ENCODE measurements around the gene FBN3. TPM values are rescaled to one million over a fixed set of nuclear protein-coding genes. Genes with fewer than 3 reads are reported as not detected.

Gene FBN3
- total RNA-seq, 4 donors from 2014 or later = 0.05 to 0.17 TPM; not detected in 2

DNA sequence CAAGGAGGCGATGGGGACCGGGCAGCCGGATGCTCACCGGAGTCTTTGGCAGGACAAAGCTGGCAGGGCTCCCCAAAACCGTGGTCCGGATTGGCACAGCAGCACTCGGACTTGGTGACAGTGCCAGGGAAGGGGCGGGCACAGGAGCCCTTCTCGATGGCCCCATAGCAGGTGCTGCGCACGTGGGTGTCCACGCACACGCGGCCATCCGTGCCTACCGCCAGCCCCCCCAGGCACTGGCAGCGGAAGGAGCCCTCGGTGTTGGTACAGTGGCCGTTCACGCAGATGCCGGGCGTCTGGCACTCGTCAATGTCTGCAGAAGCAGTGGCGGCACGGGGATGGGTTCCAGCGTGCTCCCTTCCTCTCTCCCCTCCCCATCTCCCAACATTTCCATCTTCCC lies 17.9 kb downstream of the FBN3 start:
- WGBS = 44% methylated on average over 13 of the region's 26 CpGs
- H3K4me3 ChIP-seq = no peak overlapping the region

DNA sequence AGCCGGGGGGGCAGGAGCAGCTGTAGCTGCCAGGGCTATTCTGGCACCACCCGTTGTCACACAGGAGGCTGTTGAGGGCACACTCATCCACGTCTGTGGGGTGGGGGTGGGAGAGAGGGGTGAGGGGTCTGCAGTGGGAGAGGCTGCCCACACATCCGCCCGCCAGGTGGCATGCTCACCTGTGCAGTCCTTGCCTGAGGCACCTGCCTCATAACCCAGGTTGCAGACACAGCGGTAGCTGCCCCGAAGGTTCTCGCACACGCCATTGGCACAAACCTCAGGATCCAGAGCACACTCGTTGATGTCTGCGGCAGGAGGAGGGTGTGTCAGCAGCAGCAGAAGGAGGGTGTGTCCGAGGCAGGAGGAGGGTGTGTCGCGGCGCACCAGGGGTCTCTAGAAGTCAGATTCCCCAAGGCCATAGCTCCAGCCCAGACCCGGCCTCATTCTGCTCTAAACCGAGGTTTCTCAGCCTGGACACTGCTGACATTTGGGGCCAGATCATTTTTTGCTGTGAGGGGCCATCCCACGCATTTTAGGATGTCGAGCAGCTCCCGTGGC lies 20.3 kb downstream of the FBN3 start:
- Histone ChIP-seq H3K4me1 (peaks cover 4% of the 10 kb centered on the region), H3K27ac (no peak overlapping the region), H3K9me3 (no peaks in the 10 kb centered on the region), H3K4me3 (no peak overlapping the region), H3K36me3 (no peaks in the 10 kb centered on the region), H3K27me3 (peaks cover 4% of the 10 kb centered on the region)
- TF ChIP-seq, protein P1, sequence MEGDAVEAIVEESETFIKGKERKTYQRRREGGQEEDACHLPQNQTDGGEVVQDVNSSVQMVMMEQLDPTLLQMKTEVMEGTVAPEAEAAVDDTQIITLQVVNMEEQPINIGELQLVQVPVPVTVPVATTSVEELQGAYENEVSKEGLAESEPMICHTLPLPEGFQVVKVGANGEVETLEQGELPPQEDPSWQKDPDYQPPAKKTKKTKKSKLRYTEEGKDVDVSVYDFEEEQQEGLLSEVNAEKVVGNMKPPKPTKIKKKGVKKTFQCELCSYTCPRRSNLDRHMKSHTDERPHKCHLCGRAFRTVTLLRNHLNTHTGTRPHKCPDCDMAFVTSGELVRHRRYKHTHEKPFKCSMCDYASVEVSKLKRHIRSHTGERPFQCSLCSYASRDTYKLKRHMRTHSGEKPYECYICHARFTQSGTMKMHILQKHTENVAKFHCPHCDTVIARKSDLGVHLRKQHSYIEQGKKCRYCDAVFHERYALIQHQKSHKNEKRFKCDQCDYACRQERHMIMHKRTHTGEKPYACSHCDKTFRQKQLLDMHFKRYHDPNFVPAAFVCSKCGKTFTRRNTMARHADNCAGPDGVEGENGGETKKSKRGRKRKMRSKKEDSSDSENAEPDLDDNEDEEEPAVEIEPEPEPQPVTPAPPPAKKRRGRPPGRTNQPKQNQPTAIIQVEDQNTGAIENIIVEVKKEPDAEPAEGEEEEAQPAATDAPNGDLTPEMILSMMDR (IDR thresholded peaks at IDR 0.05) = no peak
- WGBS = 84% methylated on average over 6 of the region's 20 CpGs
- DNase-seq (ENCODE audit: low spot score in 2 of 2) = no peak

More for the DNA sequence above, 17.9 kb downstream of the FBN3 start:
- H3K27ac ChIP-seq = no peak overlapping the region
- TF ChIP-seq POLR2A (IDR thresholded peaks at IDR 0.05) = no peak
- TF ChIP-seq POLR2AphosphoS5 (IDR thresholded peaks at IDR 0.05) = no peak
- no peak for TF ChIP-seq EP300 (IDR thresholded peaks at IDR 0.05)
- TF ChIP-seq, protein P1 (IDR thresholded peaks at IDR 0.05) = no peak
- peaks cover 4% of the 10 kb centered on the region for H3K4me1 ChIP-seq
- H3K9me3 ChIP-seq = no peaks in the 10 kb centered on the region
- DNase-seq (ENCODE audit: low spot score in 2 of 2) = no peak
- H3K27me3 ChIP-seq = peaks cover 6% of the 10 kb centered on the region
- no peaks in the 10 kb centered on the region for H3K36me3 ChIP-seq

DNA sequence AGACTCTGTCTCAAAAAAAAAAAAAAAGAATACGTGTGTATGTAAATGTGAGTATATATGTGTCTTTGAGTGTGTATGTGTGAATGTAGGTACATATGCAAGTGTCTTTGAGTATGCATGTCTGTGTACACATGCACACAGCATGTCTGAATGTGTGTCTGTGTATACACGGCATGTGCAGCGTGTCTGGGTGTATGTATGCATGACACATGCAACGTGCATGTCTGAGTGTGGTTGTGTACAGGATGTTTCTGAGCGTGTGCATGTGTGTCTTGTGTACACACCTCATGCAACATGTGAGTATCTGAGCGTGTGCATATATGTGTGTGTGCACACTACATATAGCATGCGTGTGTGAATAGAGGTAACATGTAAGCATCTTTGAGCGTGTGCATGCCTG lies 20.8 kb downstream of the FBN3 start:
- WGBS = 86% methylated on average over 8 of the region's 8 CpGs
- no peak for DNase-seq (ENCODE audit: low spot score in 2 of 2)
- no peaks in the 10 kb centered on the region for H3K36me3 ChIP-seq
- H3K27me3 ChIP-seq = peaks cover 4% of the 10 kb centered on the region
- H3K9me3 ChIP-seq = no peaks in the 10 kb centered on the region
- H3K27ac ChIP-seq = no peak overlapping the region
- H3K4me3 ChIP-seq = no peak overlapping the region
- peaks cover 4% of the 10 kb centered on the region for H3K4me1 ChIP-seq
- TF ChIP-seq POLR2A (IDR thresholded peaks at IDR 0.05) (no peak), EP300 (IDR thresholded peaks at IDR 0.05) (no peak), POLR2AphosphoS5 (IDR thresholded peaks at IDR 0.05) (no peak)
- TF ChIP-seq, protein P1 (IDR thresholded peaks at IDR 0.05) = no peak

DNA sequence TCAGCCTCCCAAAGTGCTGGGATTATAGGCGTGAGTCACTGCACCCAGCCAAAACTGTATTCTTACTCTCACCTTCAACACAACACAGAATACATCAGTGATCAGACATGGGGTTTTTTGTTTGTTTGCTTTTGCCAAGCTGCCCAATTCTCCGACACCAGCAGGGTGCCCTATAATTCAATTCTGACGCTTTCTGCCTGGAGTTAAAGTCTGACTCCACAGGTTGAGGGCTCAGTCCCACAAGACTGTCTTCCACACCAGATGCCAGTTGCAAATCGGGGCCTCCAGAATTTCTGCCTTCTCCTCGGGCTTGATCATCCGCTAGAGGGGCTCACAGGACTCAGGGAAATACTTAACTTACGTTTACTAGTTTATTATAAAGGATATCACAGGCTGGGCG lies 22.1 kb downstream of the FBN3 start:
- no peaks in the 10 kb centered on the region for H3K36me3 ChIP-seq
- H3K9me3 ChIP-seq = no peaks in the 10 kb centered on the region
- no peak overlapping the region for H3K27ac ChIP-seq
- H3K27me3 ChIP-seq = peaks cover 4% of the 10 kb centered on the region
- no peak for DNase-seq (ENCODE audit: low spot score in 2 of 2)
- 60% methylated on average over 8 of the region's 8 CpGs for WGBS
- H3K4me3 ChIP-seq = no peak overlapping the region
- TF ChIP-seq POLR2AphosphoS5 (IDR thresholded peaks at IDR 0.05) = no peak
- TF ChIP-seq EP300 (IDR thresholded peaks at IDR 0.05) = no peak
- H3K4me1 ChIP-seq = peaks cover 4% of the 10 kb centered on the region

DNA sequence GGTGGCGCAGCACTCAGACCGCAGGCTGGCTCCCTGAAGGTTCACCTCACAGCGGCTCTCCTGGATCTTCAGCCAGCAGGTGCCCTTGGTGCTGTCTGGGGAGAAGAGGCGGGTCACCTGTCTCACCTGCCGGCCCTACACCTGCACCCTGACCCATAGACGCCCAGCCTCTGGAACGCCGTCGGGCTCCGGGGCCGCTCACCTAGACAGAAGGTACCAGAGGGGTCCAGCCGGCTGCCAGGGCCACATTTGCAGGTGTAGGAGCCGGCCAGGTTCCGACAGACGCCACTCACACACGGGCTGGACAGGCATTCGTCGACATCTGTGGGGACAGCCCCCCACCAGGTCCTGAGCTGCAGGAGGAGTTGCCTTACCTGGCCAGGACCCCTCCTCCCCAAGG lies 22.9 kb downstream of the FBN3 start:
- peaks cover 4% of the 10 kb centered on the region for H3K4me1 ChIP-seq
- no peaks in the 10 kb centered on the region for H3K9me3 ChIP-seq
- H3K4me3 ChIP-seq = no peak overlapping the region
- no peaks in the 10 kb centered on the region for H3K36me3 ChIP-seq
- H3K27ac ChIP-seq = no peak overlapping the region
- DNase-seq (ENCODE audit: low spot score in 2 of 2) = no peak
- H3K27me3 ChIP-seq = peaks cover 4% of the 10 kb centered on the region
- no CpG with 5 or more reads among the region's 18 CpGs for WGBS
- TF ChIP-seq POLR2AphosphoS5 (IDR thresholded peaks at IDR 0.05) (no peak), EP300 (IDR thresholded peaks at IDR 0.05) (no peak), POLR2A (IDR thresholded peaks at IDR 0.05) (no peak)
- TF ChIP-seq, protein P1 (IDR thresholded peaks at IDR 0.05) = no peak

DNA sequence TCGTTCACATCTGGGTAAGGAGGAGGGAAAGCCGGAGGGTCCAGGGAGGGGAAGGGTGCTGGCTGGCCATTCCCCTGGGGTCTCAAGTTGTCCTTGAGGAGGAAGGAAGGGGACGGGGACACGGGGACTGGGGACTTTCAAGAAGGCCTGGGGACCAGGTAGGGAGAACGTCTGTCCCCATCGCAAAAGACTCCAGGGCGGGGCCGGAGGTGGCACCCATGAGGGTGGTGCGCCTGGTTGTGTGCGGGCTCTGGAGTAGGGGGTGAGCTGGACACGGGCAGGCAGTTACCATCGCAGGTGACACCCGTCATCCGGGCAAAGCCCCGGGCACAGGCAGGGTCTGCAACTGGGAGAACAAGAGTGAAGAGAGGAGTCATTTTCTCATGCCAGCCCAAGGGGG lies 23.4 kb downstream of the FBN3 start:
- DNase-seq (ENCODE audit: low spot score in 2 of 2) = no peak
- no peaks in the 10 kb centered on the region for H3K36me3 ChIP-seq
- H3K4me3 ChIP-seq = no peak overlapping the region
- 87% methylated on average over 15 of the region's 15 CpGs for WGBS
- TF ChIP-seq EP300 (IDR thresholded peaks at IDR 0.05) (no peak), POLR2AphosphoS5 (IDR thresholded peaks at IDR 0.05) (no peak), POLR2A (IDR thresholded peaks at IDR 0.05) (no peak)
- TF ChIP-seq, protein P1 (IDR thresholded peaks at IDR 0.05) = no peak
- H3K4me1 ChIP-seq = peaks cover 4% of the 10 kb centered on the region
- H3K27ac ChIP-seq = no peak overlapping the region
- H3K9me3 ChIP-seq = no peaks in the 10 kb centered on the region
- peaks cover 2% of the 10 kb centered on the region for H3K27me3 ChIP-seq
